Measurements from ENCODE around the gene HRH1. TPM values are rescaled to one million over a fixed set of nuclear protein-coding genes. Genes with fewer than 3 reads are reported as not detected.

The HRH1 gene
- total RNA-seq, 2 donors from 2014 or later: 7.2 to 20.4 TPM

DNA sequence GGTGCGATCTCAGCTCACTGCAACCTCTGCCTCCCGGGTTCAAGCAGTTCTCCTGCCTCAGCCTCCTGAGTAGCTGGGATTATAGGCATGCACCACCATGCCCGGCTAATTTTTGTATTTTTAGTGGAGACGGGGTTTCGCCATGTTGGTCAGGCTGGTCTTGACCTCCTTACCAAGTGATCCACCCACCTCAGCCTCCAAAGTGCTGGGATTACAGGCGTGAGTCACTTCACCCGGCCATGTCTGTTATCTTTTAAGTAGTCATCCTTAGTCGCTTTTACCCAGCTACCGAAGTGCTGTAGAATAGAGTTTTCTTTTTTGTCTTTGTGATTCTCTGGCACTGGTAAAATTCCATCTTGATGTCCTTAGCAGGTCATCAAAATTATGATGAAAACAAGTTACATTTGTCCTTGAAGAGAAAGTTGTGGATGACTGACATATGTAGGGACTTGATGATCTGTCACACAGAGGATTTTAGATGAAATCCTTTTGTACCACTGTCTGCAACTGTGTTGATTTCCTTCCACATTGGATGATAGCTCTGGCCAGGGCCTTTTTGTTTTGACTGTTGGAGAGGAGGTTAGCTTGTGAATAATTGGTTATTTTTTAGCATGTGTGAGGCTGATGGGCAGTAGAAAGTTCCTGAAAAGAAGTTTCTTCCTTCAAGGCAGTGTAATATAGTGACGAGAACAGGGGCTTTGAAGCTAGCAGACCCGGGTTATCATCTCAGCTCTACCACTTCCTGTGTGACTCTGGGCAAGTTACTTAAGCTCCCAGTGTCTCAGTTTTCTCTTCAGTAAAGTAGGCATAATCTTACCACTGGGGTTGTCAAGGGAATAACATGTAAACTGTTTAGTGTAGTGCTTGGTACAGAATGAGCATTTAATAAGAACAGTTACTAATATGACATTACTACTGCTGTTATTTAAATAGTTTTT, 136.7 kb downstream of the HRH1 start:
- H3K4me1 ChIP-seq: no peaks in the 10 kb centered on the region
- no peak for DNase-seq
- H3K36me3 ChIP-seq: no peaks in the 10 kb centered on the region
- no peaks in the 10 kb centered on the region for H3K9me3 ChIP-seq
- no peaks in the 10 kb centered on the region for H3K27me3 ChIP-seq
- no peak overlapping the region for H3K9ac ChIP-seq (ENCODE audit: low read depth in 2 of 2, low read length in 2 of 2)
- intact Hi-C loops (cut with DNase I): no loop called here
- H3K4me3 ChIP-seq: no peak overlapping the region
- peak overlapping the region; percentile 3 for H3K27ac ChIP-seq
- TF ChIP-seq, protein P1, sequence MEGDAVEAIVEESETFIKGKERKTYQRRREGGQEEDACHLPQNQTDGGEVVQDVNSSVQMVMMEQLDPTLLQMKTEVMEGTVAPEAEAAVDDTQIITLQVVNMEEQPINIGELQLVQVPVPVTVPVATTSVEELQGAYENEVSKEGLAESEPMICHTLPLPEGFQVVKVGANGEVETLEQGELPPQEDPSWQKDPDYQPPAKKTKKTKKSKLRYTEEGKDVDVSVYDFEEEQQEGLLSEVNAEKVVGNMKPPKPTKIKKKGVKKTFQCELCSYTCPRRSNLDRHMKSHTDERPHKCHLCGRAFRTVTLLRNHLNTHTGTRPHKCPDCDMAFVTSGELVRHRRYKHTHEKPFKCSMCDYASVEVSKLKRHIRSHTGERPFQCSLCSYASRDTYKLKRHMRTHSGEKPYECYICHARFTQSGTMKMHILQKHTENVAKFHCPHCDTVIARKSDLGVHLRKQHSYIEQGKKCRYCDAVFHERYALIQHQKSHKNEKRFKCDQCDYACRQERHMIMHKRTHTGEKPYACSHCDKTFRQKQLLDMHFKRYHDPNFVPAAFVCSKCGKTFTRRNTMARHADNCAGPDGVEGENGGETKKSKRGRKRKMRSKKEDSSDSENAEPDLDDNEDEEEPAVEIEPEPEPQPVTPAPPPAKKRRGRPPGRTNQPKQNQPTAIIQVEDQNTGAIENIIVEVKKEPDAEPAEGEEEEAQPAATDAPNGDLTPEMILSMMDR (IDR thresholded peaks at IDR 0.05): no peak

DNA sequence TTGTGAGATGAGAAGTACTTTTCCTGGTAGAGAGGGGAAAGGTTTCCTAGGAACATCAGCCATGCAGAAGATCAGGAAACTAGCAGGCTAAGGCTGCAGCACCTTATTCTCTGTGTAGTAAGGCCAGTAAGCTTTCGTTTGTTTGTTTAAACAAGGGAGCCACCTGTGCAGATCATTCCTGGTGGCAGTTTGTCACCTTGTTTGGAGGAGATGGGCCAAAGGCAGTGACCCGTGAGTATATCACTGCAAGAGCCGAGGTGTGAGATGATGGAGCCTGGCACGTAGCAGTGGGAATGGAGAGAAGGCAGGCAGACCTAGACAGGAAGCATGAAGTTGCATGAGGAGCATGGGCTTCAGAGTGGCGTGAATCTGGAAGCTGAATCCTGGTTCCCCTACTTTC, 137.5 kb downstream of the HRH1 start:
- Histone ChIP-seq H3K9ac (ENCODE audit: low read depth in 2 of 2, low read length in 2 of 2) (no peak overlapping the region), H3K36me3 (no peaks in the 10 kb centered on the region), H3K27me3 (no peaks in the 10 kb centered on the region), H3K4me3 (no peak overlapping the region), H3K4me1 (no peaks in the 10 kb centered on the region), H3K9me3 (no peaks in the 10 kb centered on the region), H3K27ac (peak overlapping the region; percentile 3)
- no peak for DNase-seq
- TF ChIP-seq, protein P1 (IDR thresholded peaks at IDR 0.05): no peak
- intact Hi-C loops (cut with DNase I): no loop called here

DNA sequence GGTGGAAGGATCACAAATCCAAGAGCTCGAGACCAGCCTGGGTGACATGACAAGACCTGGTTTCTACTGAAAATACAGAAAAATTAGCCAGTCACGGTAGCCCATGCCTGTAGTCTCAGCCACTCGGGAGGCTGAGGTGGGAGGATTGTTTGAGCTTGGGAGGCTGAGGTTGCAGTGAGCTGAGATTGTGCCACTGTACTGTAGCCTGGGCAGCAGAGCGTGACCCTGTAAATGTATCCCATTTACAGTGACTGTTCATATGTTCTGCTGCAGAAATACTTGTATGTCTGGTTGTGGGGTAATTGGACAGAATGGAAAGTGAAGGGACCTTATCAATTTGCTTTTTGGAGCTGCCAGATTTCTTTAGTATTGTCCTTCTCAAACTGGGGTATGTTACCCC, 142.8 kb downstream of the HRH1 start:
- Histone ChIP-seq H3K36me3 (no peaks in the 10 kb centered on the region), H3K4me3 (no peak overlapping the region), H3K27ac (no peak overlapping the region), H3K4me1 (no peaks in the 10 kb centered on the region), H3K9ac (ENCODE audit: low read depth in 2 of 2, low read length in 2 of 2) (no peak overlapping the region), H3K27me3 (no peaks in the 10 kb centered on the region), H3K9me3 (no peaks in the 10 kb centered on the region)
- TF ChIP-seq, protein P1 (IDR thresholded peaks at IDR 0.05): no peak
- intact Hi-C loops (cut with DNase I): no loop called here
- no peak for DNase-seq

DNA sequence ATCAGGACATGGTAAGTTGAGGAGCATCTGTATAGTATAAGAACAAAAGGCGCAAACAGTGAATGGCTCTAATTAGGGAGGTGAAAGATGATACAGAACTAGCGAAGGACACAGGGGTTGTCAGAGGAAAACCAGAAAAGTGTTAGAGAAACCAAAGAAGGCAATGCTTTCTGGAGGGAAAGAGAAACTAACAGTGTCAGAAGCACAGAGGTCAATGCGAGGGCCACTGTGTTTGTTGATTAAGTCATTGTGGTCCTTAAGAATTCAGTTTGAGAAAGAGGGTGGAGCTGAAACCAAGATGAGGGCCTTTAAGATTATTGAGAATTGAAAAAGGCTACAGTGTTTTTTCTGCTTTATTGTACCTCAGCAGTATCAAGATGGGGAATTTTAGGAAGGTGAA, 146.7 kb downstream of the HRH1 start:
- Histone ChIP-seq H3K4me3 (no peak overlapping the region), H3K9ac (ENCODE audit: low read depth in 2 of 2, low read length in 2 of 2) (no peak overlapping the region), H3K27me3 (no peaks in the 10 kb centered on the region), H3K9me3 (no peaks in the 10 kb centered on the region), H3K36me3 (no peaks in the 10 kb centered on the region), H3K27ac (no peak overlapping the region), H3K4me1 (no peaks in the 10 kb centered on the region)
- TF ChIP-seq, protein P1 (IDR thresholded peaks at IDR 0.05): no peak
- DNase-seq: no peak
- intact Hi-C loops (cut with DNase I): no loop called here

DNA sequence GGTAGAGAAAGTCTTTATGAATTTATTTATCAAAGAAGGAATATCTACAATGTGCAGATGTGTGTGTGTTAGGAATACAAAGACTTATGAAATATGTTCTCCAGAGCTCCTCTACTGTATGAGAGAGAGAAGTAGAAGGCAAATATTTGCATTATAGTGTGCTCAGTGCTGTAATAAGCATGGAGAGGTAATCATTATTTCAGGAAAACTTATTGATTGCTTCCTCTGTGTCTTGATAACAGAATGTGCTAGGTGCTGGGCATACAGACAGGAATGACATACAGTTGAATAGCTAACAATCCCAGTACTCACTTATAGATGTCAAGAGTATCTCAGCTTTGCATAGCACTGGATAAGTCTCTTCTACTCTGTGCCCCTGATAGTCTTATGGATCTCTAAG, 148.2 kb downstream of the HRH1 start:
- Histone ChIP-seq H3K4me1 (no peaks in the 10 kb centered on the region), H3K9ac (ENCODE audit: low read depth in 2 of 2, low read length in 2 of 2) (no peak overlapping the region), H3K36me3 (no peaks in the 10 kb centered on the region), H3K4me3 (no peak overlapping the region), H3K27me3 (no peaks in the 10 kb centered on the region), H3K9me3 (no peaks in the 10 kb centered on the region), H3K27ac (no peak overlapping the region)
- TF ChIP-seq, protein P1 (IDR thresholded peaks at IDR 0.05): no peak
- intact Hi-C loops (cut with DNase I): no loop called here
- no peak for DNase-seq
